K562 (cell line): ENCODE results near the gene RIOX2.

Source experiments
- CBX2 ChIP-seq: fragments of 200-600 bp; sonication (generic); IDR thresholded peaks from one replicate; pipeline ENCODE4 v1.6.1; 2012; ENCODE audit warnings: mild to moderate bottlenecking, low read length, inconsistent platforms; ENCODE audit not compliant: insufficient read depth, poor library complexity, severe bottlenecking
- CHD4 ChIP-seq: fragments of 200-600 bp; sonication (generic); IDR thresholded peaks from 3 replicates; pipeline ENCODE4 v1.6.1; 2012; ENCODE audit warnings: low read depth, mild to moderate bottlenecking, mixed read lengths, low read length, inconsistent platforms; ENCODE audit not compliant: insufficient read depth, insufficient replicate concordance, poor library complexity, severe bottlenecking
- DMBX1 ChIP-seq: fragments of 250-450 bp; sonication (Bioruptor Pico); IDR thresholded peaks from 2 replicates; pipeline ENCODE4 v1.8.0; 2022; ENCODE audit warnings: inconsistent platforms, mild to moderate bottlenecking, moderate library complexity, borderline replicate concordance
- ELF4 ChIP-seq: fragments of 450-650 bp; formaldehyde crosslinking; IDR thresholded peaks from 2 replicates; pipeline ENCODE4 v1.4.0; 2022; ENCODE audit warnings: missing genetic modification characterization
- EZH2 ChIP-seq: IDR thresholded peaks from 2 replicates; pipeline ENCODE4 v1.6.1; 2012; ENCODE audit warnings: low read depth, mild to moderate bottlenecking, inconsistent platforms, low read length, borderline replicate concordance
- GABPA ChIP-seq: fragments of 200-800 bp; sonication (Bioruptor generic); conservative IDR thresholded peaks from 2 replicates; pipeline ENCODE4 v1.6.1; 2016; ENCODE audit warnings: low read depth, missing genetic modification characterization, missing compliant biosample characterization
- HMGXB4 ChIP-seq: sonication (generic); formaldehyde crosslinking; IDR thresholded peaks from 2 replicates; pipeline ENCODE4 v1.8.1; 2023; ENCODE audit warnings: mild to moderate bottlenecking, missing genetic modification reagents
- NCOA1 ChIP-seq: fragments of 450-650 bp; IDR thresholded peaks from 2 replicates; pipeline ENCODE4 v1.6.1; 2016; ENCODE audit warnings: low read depth
- ZBTB7A ChIP-seq: IDR thresholded peaks from 2 replicates; pipeline ENCODE4 v1.6.1; 2011; ENCODE audit warnings: low read depth, mild to moderate bottlenecking, low read length, moderate library complexity, borderline replicate concordance; ENCODE audit not compliant: control insufficient read depth
- TF ChIP-seq, protein P1 (sequence below): fragments of 250-450 bp; sonication (Bioruptor Pico); IDR thresholded peaks from 2 replicates; pipeline ENCODE4 v1.4.0; 2020
- TF ChIP-seq, protein P2 (sequence below): fragments of 250-450 bp; sonication (Bioruptor Pico); IDR thresholded peaks from 2 replicates; pipeline ENCODE4 v1.8.0; 2021; ENCODE audit warnings: moderate library complexity, mild to moderate bottlenecking, inconsistent platforms

DNA sequence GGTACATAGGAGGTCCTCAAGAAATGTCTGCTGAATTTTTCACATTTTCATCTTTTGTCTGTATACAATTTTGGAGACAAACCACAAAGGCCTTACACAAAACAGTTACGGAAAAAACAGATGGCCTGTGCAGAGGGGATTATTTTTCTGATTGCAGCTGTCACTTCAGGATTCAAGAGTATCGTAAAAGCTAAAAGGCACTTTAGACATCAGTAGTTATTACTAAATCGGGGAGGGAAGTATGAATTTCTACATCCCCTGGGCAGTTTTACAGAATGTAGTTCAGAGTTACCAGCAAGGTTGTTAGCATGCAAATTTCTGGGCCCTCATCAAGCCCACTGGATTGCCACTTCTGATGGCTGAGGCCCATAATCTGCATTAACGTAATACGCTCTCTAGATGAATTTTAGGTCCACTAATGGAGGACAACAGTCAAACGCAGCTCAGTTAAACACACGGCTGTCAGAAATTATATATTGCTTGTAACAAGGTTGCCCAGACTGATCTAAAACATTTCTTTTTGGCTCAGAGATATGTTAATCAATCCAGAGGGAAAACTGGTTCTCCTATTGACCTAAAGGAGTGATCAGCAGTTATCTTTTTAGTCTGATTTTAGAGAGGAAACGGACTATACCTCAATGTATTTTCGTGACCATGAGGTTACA is 1.1 kb downstream of the RIOX2 start:
- TF ChIP-seq, protein P1, sequence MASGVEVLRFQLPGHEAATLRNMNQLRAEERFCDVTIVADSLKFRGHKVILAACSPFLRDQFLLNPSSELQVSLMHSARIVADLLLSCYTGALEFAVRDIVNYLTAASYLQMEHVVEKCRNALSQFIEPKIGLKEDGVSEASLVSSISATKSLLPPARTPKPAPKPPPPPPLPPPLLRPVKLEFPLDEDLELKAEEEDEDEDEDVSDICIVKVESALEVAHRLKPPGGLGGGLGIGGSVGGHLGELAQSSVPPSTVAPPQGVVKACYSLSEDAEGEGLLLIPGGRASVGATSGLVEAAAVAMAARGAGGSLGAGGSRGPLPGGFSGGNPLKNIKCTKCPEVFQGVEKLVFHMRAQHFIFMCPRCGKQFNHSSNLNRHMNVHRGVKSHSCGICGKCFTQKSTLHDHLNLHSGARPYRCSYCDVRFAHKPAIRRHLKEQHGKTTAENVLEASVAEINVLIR (CRISPR knock-in tag): no peak
- TF ChIP-seq ZBTB7A (no peak), ELF4 (CRISPR knock-in tag) (no peak), HMGXB4 (no peak), GABPA (tag) (no peak), CBX2 (no peak), NCOA1 (no peak), EZH2 (no peak), CHD4 (no peak), DMBX1 (CRISPR knock-in tag) (no peak)
- TF ChIP-seq, protein P2, sequence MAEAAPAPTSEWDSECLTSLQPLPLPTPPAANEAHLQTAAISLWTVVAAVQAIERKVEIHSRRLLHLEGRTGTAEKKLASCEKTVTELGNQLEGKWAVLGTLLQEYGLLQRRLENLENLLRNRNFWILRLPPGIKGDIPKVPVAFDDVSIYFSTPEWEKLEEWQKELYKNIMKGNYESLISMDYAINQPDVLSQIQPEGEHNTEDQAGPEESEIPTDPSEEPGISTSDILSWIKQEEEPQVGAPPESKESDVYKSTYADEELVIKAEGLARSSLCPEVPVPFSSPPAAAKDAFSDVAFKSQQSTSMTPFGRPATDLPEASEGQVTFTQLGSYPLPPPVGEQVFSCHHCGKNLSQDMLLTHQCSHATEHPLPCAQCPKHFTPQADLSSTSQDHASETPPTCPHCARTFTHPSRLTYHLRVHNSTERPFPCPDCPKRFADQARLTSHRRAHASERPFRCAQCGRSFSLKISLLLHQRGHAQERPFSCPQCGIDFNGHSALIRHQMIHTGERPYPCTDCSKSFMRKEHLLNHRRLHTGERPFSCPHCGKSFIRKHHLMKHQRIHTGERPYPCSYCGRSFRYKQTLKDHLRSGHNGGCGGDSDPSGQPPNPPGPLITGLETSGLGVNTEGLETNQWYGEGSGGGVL: no peak
